Hippocampal formation (tissue), 2 donors: ENCODE measurements around the gene SLIT3.

Source experiments
- DNase-seq, 2 donors: peaks; one replicate each; lab custom pipeline; 2025; lab: John Stamatoyannopoulos, UW

The SLIT3 gene

DNA sequence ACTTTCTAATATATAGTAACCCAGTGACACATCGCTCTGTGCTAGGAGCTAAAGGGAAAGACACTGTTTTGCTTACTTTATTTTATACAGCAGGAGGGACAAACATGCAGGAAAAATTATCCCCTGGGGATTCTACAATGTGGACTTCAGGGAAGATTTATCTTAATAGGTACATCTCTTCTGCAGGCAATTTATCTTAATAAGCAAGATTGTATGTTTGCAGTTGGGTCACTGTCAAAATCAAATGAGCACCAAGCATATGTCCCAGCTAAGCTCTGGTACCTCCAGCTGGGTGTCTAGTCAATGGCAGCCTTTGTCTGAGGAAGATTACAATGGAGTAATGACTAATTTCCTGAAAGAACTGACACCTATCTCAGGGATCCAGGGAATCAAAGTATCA is 411.9 kb downstream of the SLIT3 start:
- DNase-seq, result no peak

- no peak for DNase-seq
These were observed 413.0 kb downstream of the SLIT3 start for GRCh38 chr5:168887931-168888330.

DNA sequence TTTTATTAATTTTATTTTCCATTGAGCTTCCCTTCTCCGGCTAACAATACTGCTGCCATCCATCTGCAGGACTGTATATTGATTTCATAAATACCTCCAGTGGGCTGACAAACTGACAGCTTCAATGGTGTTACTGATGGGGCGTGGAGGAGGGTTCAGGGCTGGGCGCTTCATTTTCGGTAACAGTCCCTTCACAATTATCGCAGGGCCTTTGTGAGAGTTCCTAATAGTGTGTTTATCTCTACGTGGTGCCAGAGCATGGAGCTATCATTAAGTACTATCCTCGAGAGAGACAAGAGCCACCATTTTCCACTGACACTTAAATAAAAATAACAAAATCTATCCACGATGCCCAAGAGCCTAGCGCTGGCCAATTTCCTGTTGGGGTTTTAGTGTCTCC is 414.8 kb downstream of the SLIT3 start:
- DNase-seq, result no peak

GRCh38 chr5:168885324-168886120 is 415.4 kb downstream of the SLIT3 start:
- peak in 1 of 2 donors; percentile 12 for DNase-seq

GRCh38 chr5:168883991-168884390 is 416.9 kb downstream of the SLIT3 start:
- DNase-seq, result no peak

GRCh38 chr5:168883281-168883741 is 417.6 kb downstream of the SLIT3 start:
- DNase-seq, result no peak

DNA sequence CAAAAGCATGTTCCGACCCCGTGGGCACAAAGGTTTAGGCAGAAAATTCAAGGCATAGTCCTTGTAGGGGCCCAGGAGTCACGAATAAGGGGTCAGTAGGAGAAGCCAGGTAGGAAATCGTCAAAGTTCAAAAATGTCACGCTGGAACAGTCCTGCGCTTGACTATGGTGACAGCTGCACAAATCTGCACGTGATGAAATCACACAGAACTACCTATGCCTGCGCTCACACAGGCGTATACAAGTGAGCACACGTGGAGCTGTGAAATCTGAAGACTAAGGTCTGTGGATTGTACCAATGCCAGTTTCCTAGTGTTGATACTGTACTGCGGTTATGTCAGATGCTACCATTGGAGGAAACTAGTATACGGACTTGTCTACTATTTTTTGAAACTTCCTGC is 418.7 kb downstream of the SLIT3 start:
- DNase-seq, result no peak

GRCh38 chr5:168881427-168882149 is 419.4 kb downstream of the SLIT3 start:
- no peak for DNase-seq

DNA sequence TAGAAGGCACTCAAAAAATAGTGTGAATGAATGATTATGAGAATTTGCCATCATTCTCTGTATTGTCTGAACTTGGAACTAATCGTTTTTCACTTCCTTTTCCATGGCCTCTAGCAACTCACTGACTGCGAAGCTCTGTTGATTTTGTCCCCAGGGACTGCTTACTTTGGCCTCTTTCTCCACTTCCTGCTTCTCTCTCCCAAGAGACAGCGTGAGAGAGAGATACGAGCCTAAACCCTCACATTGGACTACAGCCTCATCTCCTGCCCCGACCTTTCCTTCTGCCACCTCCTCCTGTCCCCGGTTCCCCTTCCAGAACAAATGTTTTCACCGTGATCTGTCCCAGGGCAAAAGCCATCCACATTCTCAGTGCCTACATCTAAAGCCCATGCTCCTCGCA is 421.0 kb downstream of the SLIT3 start:
- DNase-seq, result no peak

- no peak for DNase-seq
These were observed 421.6 kb downstream of the SLIT3 start for GRCh38 chr5:168879331-168879730.

DNA sequence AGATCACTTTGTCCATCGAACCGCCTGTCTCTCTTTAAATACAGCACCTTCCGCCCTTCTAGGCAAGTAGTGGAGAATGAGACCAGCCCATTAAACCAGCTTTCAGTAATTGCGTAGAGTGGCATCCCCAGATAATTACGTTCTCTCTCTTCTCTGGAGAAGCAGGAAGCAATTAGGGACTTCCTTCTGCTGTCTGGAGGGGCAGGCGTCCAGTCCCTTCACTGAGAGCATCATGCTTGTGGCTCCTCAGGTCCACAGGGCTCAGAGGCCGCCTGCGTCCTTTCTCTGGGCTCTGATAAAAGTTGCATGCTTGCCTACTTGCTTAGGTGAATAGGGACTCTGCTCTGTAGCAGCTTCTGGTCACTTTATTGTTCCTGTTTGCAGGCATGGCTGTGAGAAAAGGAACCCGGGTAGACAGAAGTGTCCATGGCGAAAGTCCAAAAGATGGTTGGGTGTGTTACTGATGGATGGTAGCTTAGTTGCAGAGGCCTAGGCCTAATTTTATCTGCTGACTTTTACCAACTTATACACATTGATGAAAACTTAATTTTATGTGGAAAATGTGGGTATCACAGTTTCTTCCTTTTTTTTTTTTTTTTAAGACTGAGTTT is 422.7 kb downstream of the SLIT3 start:
- DNase-seq, result no peak

DNA sequence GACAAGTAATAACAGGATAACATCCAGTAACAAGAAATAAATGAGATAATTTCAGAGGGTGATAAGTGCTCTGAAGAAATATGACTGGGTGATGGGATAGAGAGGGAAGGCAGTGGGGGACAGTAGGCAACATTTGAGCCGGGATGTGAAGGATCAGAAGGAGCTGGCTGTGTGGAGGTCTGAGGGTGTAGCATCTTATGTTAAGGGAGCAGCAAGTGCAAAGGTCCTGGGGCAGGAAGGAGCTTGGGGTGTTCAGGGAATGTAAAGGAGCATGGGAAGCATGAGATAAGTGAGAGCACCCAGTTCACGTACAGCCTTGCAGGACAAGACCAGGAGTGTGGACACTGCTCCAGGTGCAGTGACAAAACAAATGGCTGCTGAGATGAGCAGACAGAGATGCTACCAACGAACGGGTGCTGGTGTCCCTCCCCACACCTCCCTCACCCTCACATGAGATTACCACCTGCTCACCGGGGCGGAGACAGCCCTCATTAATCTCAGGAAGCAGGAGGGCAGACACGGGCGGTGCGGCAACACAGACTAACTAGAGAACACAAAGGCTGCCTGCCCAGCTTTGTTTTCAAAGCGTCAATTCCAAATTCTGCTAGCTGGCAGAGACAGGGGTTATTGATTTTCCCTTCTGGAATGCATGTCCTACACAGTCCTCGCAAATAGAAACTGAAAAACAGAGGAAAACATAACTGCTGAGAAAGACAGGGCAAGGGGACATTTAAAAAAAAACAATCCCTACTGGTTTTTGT is 423.6 kb downstream of the SLIT3 start:
- DNase-seq, result no peak

DNA sequence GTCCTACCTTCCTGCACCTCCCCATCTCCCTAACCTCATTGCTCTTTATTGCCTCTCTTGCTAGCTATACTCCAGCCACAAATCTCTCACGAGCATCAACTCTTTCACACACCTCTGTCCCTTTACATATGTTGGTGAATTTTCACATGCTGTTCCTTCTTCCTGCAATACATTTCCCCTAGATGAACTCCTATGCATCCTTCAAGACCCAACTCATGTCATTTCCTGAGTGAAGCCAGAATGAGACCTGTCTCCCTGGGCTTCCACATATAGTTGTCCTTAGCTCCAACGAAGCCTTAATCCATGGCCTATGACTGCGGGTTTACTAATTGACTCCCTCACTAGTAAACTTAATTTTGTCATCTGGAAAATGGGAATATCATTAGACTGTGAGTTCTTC is 424.5 kb downstream of the SLIT3 start:
- no peak for DNase-seq

DNA sequence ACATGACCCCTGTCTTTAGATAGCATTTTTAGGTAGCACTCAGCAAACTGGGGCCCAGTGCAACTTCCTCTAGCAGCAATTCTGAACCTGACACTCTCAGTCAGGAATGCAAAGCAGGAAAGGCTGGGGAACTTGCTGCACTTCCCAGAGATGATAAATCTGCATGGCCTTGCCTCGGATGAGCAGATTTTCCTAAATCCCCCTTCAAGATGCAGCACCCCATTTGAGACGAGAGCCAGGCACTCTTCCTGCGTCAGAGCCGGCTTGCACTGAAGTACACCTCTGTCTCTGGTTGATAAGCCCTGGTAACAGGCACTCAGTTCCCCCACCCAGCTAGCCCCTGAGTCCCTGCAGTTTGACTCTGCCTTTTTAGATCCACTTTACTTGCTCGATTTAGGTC is 425.1 kb downstream of the SLIT3 start:
- no peak for DNase-seq

DNA sequence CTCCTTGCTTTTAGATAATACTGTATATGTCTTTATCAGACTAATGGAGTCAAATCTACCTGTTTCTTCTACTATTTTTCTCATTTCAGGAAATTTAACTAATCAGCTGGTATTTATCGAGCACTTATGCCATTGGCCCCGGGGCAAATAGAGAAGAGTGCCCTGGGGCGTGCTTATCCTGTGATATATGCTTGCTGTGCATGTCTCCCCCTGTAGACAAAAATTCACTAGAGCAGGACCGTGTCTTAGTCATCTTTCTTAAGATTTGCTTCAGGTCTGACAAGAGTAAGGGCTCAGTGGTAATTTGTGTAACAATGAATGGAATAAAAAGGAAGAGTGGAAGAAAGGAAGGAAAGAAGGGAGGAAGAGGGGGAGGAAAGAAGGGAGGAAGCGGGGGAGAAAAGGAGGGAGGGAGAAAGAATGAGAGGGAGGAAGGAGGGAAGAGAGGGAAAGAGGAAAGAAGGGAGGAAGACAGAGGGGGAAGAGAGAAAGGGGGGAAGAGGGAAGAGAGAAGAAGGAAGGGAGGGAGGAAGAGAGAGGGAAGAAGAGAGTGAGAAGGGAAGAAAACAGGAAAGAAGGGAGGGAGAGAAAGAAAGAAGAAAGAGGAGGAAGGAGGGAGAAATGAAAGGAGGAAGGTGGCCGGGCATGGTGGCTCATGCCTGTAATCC is 426.1 kb downstream of the SLIT3 start:
- no peak for DNase-seq

- DNase-seq, result no peak
These were observed 428.7 kb downstream of the SLIT3 start for GRCh38 chr5:168872246-168872645.

- DNase-seq, result no peak
These were observed 430.0 kb downstream of the SLIT3 start for GRCh38 chr5:168870910-168871309.

GRCh38 chr5:168869615-168870227 is 431.2 kb downstream of the SLIT3 start:
- DNase-seq, result no peak

- DNase-seq, result no peak
These were observed 433.7 kb downstream of the SLIT3 start for GRCh38 chr5:168867241-168867640.

DNA sequence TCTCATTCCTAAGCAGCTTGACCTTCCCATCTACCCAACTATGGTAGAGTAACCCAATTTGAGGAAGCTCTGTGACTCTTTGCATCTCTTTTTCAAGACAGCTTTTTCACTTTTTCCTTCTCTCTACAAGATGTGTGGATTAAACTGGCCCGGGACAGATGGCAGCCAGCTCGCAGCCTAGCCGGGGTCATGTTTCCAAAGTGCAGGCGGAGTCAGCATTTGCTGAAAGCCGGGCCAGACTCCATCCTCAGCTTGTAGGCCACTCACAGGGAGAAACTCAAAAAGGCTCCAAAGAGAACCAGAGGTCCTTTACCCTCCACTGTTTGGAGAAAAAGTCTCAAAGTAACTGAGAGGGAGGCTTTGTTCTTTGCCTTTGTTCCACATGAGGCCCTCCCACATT is 435.0 kb downstream of the SLIT3 start:
- no peak for DNase-seq

- DNase-seq, result no peak
These were observed 437.9 kb downstream of the SLIT3 start for GRCh38 chr5:168863021-168863420.
